Measurements from ENCODE around the gene SDHAF2.

SDHAF2 gene

GRCh38 chr11:61495801-61496601 lies 66.1 kb downstream of the SDHAF2 start:
- DNase-seq (ENCODE audit: extremely low read depth in 1 of 2, low read depth in 1 of 2), result no peak

All from stimulated activated CD8-positive, alpha-beta memory T cell treated with anti-CD3 and anti-CD28 coated beads, Interleukin-7, amount 100 ng/mL, for 48 hours (primary cell).